Measurements from ENCODE around the gene ZNF578. TPM values are rescaled to one million over a fixed set of nuclear protein-coding genes. Genes with fewer than 3 reads are reported as not detected.

Gene ZNF578
- total RNA-seq = 3.5 and 6.2 TPM in 2 replicates

DNA sequence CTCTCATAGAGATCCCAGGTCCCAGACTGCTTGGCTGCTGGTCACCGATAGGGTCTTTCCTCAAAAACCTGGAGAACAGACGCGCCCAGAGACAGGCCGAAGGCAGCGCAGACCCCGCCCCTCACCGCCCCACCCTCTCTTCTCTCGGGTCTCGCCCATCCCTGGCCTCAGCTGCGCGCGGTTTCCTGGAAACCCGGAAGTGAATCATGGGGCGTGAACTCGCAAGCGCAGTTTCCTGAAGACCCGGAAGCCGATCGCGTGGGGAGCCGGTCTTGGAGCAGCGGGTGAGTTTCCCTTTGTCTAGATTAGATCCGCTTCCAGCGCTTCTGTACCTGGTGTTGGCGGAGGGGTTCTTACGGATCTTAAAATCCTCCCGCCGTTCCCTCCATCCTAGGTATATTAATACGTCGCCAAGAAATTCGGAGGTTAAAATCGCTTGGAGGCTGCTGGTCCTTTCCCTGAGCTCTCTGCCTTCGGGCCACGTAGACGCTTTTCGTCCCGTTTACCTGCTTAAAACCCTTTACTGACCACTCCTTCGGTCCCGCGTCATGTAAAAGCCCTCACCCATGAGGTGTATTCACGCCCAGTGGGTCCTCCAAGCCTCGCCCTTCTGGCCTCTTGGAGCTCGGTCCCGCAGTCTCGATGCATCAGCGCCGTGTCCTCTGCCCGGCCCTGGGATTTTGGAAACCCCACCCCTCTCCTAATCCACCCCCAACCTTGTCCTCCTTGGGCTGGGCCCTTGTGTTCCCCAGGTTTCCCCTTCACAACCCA, at the start of gene ZNF578:
Gene ZNF578, plus strand, starts transcription at position 230 of the 771 bp plus-strand sequence. CDS start 48,293 bp downstream, outside the sequence.

DNA sequence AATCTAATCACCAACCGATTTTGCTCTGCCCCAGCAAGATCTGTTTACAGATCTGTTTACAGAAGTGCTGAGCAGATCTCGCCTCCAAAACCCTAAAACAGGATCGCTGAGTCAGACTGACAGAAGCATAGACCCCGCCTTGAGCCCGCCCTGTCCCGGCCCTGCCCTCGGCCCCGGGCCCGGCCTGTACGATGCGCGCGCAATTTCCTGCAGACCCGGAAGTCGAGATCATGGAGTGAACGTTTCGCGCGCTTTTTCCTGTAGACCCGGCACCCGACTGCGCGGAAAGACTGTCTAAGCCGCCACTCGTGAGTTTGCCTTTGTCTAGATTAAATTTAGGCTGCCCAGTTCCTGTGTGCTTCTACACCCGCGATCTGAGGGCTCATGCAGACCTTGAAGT, 24.4 kb upstream of the ZNF578 start, which contains the start of gene ZNF534:
Gene ZNF534, plus strand, starts transcription at position 212 of the 400 bp plus-strand sequence. CDS start 2,327 bp downstream, outside the sequence.

DNA sequence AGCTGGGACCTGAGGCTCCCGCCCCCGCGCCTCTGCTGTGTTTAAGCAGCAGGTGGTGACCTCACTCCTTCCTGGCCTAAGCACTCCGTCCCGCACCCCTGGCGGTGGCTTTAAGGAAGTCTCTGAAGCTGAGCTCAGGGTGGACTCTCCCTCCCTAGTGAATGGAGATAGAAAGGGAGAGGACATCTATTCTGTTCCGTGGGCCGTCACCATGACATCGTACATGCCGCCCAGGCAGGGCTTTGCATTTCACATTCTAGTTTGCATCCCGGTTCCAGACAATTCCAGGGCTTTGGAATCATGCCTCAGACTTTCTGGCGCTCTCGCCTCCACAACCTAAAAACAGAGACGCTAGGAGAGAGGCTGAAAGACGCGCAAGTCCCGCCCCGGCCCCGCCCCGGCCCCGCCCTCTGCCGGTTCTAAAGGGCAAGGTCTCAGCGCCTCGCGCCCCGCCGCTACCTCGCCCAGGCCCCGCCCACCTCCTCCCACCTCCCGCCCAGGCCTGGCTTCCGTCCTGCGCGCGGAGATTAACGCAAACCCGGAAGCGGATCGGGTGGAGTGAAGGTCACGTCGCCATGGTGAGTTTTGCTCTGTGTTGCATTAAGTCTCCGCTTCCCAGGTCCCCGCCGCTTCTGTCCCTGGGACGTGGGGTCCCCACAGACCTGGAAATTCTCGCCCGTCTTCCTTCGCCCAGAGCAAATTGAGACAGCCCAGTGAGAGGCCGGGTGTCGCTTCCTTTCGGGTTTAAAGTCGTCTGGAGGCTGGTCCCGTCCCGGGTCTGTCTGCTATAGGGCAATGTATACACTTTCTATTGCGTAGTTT, 74.0 kb downstream of the ZNF578 start, which contains the start of gene ZNF808:
Gene ZNF808, plus strand, starts transcription at position 535 of the 822 bp plus-strand sequence. CDS start 15,617 bp downstream, outside the sequence.

Other genes with a start within 250 kb of the ZNF578 start
- 9.6 and 14.7 TPM in 2 replicates for gene ZNF766, start 184.0 kb upstream of the ZNF578 start, total RNA-seq
- gene ZNF480, start 156.4 kb upstream of the ZNF578 start, total RNA-seq = 4.2 and 5.0 TPM in 2 replicates
- 2.5 and 4.8 TPM in 2 replicates for gene ZNF610, start 117.3 kb upstream of the ZNF578 start, total RNA-seq
- 28.8 and 31.0 TPM in 2 replicates for gene ZNF880, start 83.6 kb upstream of the ZNF578 start, total RNA-seq
- 17.1 and 26.5 TPM in 2 replicates for gene ZNF528, start 55.7 kb upstream of the ZNF578 start, total RNA-seq
- gene ZNF534, start 24.4 kb upstream of the ZNF578 start, total RNA-seq = under 0.01 TPM in 1 of 2 replicates, not detected in the other
- gene ZNF808, start 74.1 kb downstream of the ZNF578 start, total RNA-seq = 18.6 and 20.9 TPM in 2 replicates
- gene ZNF701, start 116.7 kb downstream of the ZNF578 start, total RNA-seq = 12.8 and 13.5 TPM in 2 replicates
- gene ZNF83, start 184.8 kb downstream of the ZNF578 start, total RNA-seq = 43.7 and 54.4 TPM in 2 replicates